HFFc6 (cell line): Measurements from ENCODE around the gene RIPOR3. TPM values are rescaled to one million over a fixed set of nuclear protein-coding genes. Genes with fewer than 3 reads are reported as not detected.

Source experiments
- DNase-seq: peaks from one replicate; pipeline ENCODE4 v3.0.0-alpha.2; 2018
- H3K27ac Mint-ChIP-seq: 2 replicates; pipeline ENCODE4 v1.8.0; 2020; ENCODE audit warnings: mild to moderate bottlenecking, mixed read lengths
- H3K27me3 Mint-ChIP-seq: 2 replicates; pipeline ENCODE4 v1.8.0; 2021; ENCODE audit warnings: mild to moderate bottlenecking, moderate library complexity, mixed read lengths; ENCODE audit not compliant: insufficient read depth
- H3K36me3 Mint-ChIP-seq: 2 replicates; pipeline ENCODE4 v1.8.0; 2021; ENCODE audit warnings: low read depth, mixed read lengths
- H3K4me1 Mint-ChIP-seq: 2 replicates; pipeline ENCODE4 v1.8.0; 2020; ENCODE audit warnings: low read depth, mixed read lengths
- H3K4me3 Mint-ChIP-seq: 2 replicates; pipeline ENCODE4 v1.8.0; 2020; ENCODE audit warnings: mild to moderate bottlenecking, moderate library complexity, mixed read lengths
- H3K9me3 Mint-ChIP-seq: 2 replicates; pipeline ENCODE4 v1.8.0; 2020; ENCODE audit warnings: mild to moderate bottlenecking, mixed read lengths
- CTCF ChIP-seq: fragments of 200-600 bp; sonication (generic); IDR thresholded peaks from 2 replicates; pipeline ENCODE4 v1.5.0; 2021; ENCODE audit warnings: antibody characterized with exemption, mild to moderate bottlenecking
- total RNA-seq, 6 experiments: library from RNA; stranded (reverse); fragmentation: NEBNext Ultra II Directional; extraction: Animal tissue kit (Norgen Biotek cat#: 25700); gene quantifications; 2 replicates in 1 of 6; 3 replicates in 5 of 6; pipeline ENCODE4 v1.2.3, GENCODE V29; 2021

RIPOR3 gene
- total RNA-seq, 6 experiments from 2014 or later, result 0.07 to 0.25 (median 0.11) TPM

GRCh38 chr20:50582092-50582491, 109.2 kb downstream of the RIPOR3 start:
- H3K36me3 Mint-ChIP-seq, result peaks cover 39% of the 10 kb centered on the region
- TF ChIP-seq CTCF, result no peak
- peaks cover 20% of the 10 kb centered on the region for H3K4me1 Mint-ChIP-seq
- no peak for DNase-seq
- no peak overlapping the region for H3K4me3 Mint-ChIP-seq
- no peak overlapping the region; the same call in 1 of the 2 replicates for H3K27ac Mint-ChIP-seq
- no peaks in the 10 kb centered on the region for H3K9me3 Mint-ChIP-seq
- peaks cover 3% of the 10 kb centered on the region for H3K27me3 Mint-ChIP-seq

GRCh38 chr20:50580842-50581544, 110.3 kb downstream of the RIPOR3 start:
- no peak for TF ChIP-seq CTCF
- no peak for DNase-seq
- H3K4me3 Mint-ChIP-seq, result no peak overlapping the region
- peaks cover 39% of the 10 kb centered on the region for H3K36me3 Mint-ChIP-seq
- H3K4me1 Mint-ChIP-seq, result peaks cover 22% of the 10 kb centered on the region
- no peaks in the 10 kb centered on the region for H3K9me3 Mint-ChIP-seq
- H3K27me3 Mint-ChIP-seq, result peaks cover 3% of the 10 kb centered on the region; the same call in 1 of the 2 replicates
- H3K27ac Mint-ChIP-seq, result peak overlapping the region; percentile 26; the same call in 1 of the 2 replicates

GRCh38 chr20:50580016-50580747, 111.2 kb downstream of the RIPOR3 start:
- Mint-ChIP-seq H3K27ac (peak overlapping the region; percentile 10; the same call in 1 of the 2 replicates), H3K9me3 (no peaks in the 10 kb centered on the region), H3K27me3 (peaks cover 3% of the 10 kb centered on the region; the same call in 1 of the 2 replicates), H3K4me3 (no peak overlapping the region), H3K36me3 (peaks cover 39% of the 10 kb centered on the region), H3K4me1 (peaks cover 26% of the 10 kb centered on the region)
- peak; percentile 90 for TF ChIP-seq CTCF
- DNase-seq, result peak; percentile 30

- H3K9me3 Mint-ChIP-seq, result no peaks in the 10 kb centered on the region
- no peak overlapping the region for H3K27ac Mint-ChIP-seq
- TF ChIP-seq CTCF, result no peak
- H3K4me1 Mint-ChIP-seq, result peaks cover 26% of the 10 kb centered on the region
- DNase-seq, result no peak
- H3K36me3 Mint-ChIP-seq, result peaks cover 46% of the 10 kb centered on the region
- peaks cover 3% of the 10 kb centered on the region; the same call in 1 of the 2 replicates for H3K27me3 Mint-ChIP-seq
- H3K4me3 Mint-ChIP-seq, result no peak overlapping the region; the same call in 1 of the 2 replicates
Observed at GRCh38 chr20:50579511-50579910, 111.8 kb downstream of the RIPOR3 start.

- TF ChIP-seq CTCF, result no peak
- Mint-ChIP-seq H3K27me3 (peaks cover 3% of the 10 kb centered on the region; the same call in 1 of the 2 replicates), H3K4me3 (no peak overlapping the region), H3K27ac (no peak overlapping the region), H3K9me3 (no peaks in the 10 kb centered on the region), H3K4me1 (peaks cover 26% of the 10 kb centered on the region), H3K36me3 (peaks cover 48% of the 10 kb centered on the region)
- no peak for DNase-seq
Observed at GRCh38 chr20:50578778-50579165, 112.6 kb downstream of the RIPOR3 start.
